Testis (tissue), 3 donors: ENCODE data around the gene COPS2. TPM values are rescaled to one million over a fixed set of nuclear protein-coding genes. Genes with fewer than 3 reads are reported as not detected.

ENCODE experiments used
- DNase-seq: peaks from one replicate; pipeline ENCODE4 v3.0.0-alpha.2; 2019
- H3K27ac ChIP-seq, 2 donors: fragments of 200-600 bp; sonication (generic); one replicate each; pipeline ENCODE4 v1.5.1; 2019
- H3K27me3 ChIP-seq: fragments of 200-600 bp; sonication (generic); one replicate; pipeline ENCODE4 v1.5.1; 2019
- H3K36me3 ChIP-seq: fragments of 200-600 bp; sonication (generic); one replicate; pipeline ENCODE4 v1.5.1; 2017; ENCODE audit warnings: low read depth; ENCODE audit errors: missing control alignments
- H3K4me1 ChIP-seq: fragments of 200-600 bp; sonication (generic); one replicate; pipeline ENCODE4 v1.5.1; 2019
- H3K4me3 ChIP-seq, 2 donors: fragments of 200-600 bp; sonication (generic); one replicate each; pipeline ENCODE4 v1.5.1; 2017 to 2019
- H3K9me3 ChIP-seq: fragments of 200-600 bp; sonication (generic); one replicate; pipeline ENCODE4 v1.5.1; 2017
- CTCF ChIP-seq, 3 experiments: fragments of 450-650 bp in 2 of 3; fragments of 200-600 bp in 1 of 3; sonication (generic) in 1 of 3; IDR thresholded peaks; one replicate each; pipeline ENCODE4 v1.5.1; 2016 to 2019; ENCODE audit warnings: antibody characterized with exemption in 3 of 3, mild to moderate bottlenecking in 2 of 3, moderate library complexity in 1 of 3
- POLR2A ChIP-seq: fragments of 450-650 bp; IDR thresholded peaks from one replicate; pipeline ENCODE4 v1.6.1; 2017; ENCODE audit warnings: antibody characterized with exemption, mild to moderate bottlenecking, moderate library complexity
- WGBS, 2 donors: methylation state at CpG; one replicate each; pipeline ENCODE4 v1.1.5; 2018; 5-methylcytosine and 5-hydroxymethylcytosine counted together
- intact Hi-C: fragments of 100-400 bp; cut with DNase I; formaldehyde crosslinking; loops from one replicate; pipeline ENCODE4 v1.15.1; 2023; ENCODE audit warnings: low total_unique reads
- polyA plus RNA-seq: library from polyadenylated mRNA; stranded (reverse); fragments of 350-450 nt; fragmentation: Illumina TruSeq; extraction: RNeasy Lipid Tissue Mini Kit (QIAGEN cat#74804); gene quantifications from one replicate; pipeline ENCODE4 v1.2.3, GENCODE V29; 2014; ENCODE audit warnings: low read depth, low replicate concordance; ENCODE audit not compliant: insufficient read depth
- total RNA-seq, 2 donors: library from RNA; depleted of rRNA; stranded (reverse); fragments of >200 nt; gene quantifications; one replicate each; pipeline ENCODE4 v1.2.3, GENCODE V29; 2016

The COPS2 gene
- total and polyA plus RNA-seq, 3 donors from 2014 or later: 55.4 to 65.0 (median 62.4) TPM

- TF ChIP-seq POLR2A (no peak), CTCF (IDR thresholded peaks at IDR 0.05) (no peak)
- Histone ChIP-seq H3K9me3 (no peaks in the 10 kb centered on the region), H3K36me3 (no peaks in the 10 kb centered on the region), H3K4me3 (no peak overlapping the region), H3K27me3 (no peaks in the 10 kb centered on the region), H3K4me1 (peaks cover 10% of the 10 kb centered on the region), H3K27ac (no peak overlapping the region)
- intact Hi-C loops: no loop called here
- no peak for DNase-seq
- WGBS, 2 donors: 80 to 81% methylated on average over 3 of the region's 3 CpGs
Measured at GRCh38 chr15:49151831-49152230, 3.6 kb downstream of the COPS2 start.

- intact Hi-C loops: no loop called here
- TF ChIP-seq CTCF (IDR thresholded peaks at IDR 0.05): no peak
- TF ChIP-seq POLR2A: no peak
- DNase-seq: no peak
- no peaks in the 10 kb centered on the region for H3K9me3 ChIP-seq
- no peak overlapping the region for H3K27ac ChIP-seq
- no peak overlapping the region for H3K4me3 ChIP-seq
- 84 to 92% methylated on average over 1 of the region's 1 CpG for WGBS, 2 donors
- H3K36me3 ChIP-seq: no peaks in the 10 kb centered on the region
- peaks cover 4% of the 10 kb centered on the region for H3K4me1 ChIP-seq
- no peaks in the 10 kb centered on the region for H3K27me3 ChIP-seq
Measured at GRCh38 chr15:49148727-49149126, 6.7 kb downstream of the COPS2 start.

- 72 to 88% methylated on average over 1 of the region's 1 CpG for WGBS, 2 donors
- no peak for TF ChIP-seq CTCF (IDR thresholded peaks at IDR 0.05)
- no peak for TF ChIP-seq POLR2A
- no peaks in the 10 kb centered on the region for H3K36me3 ChIP-seq
- H3K27me3 ChIP-seq: no peaks in the 10 kb centered on the region
- no peaks in the 10 kb centered on the region for H3K4me1 ChIP-seq
- no peaks in the 10 kb centered on the region for H3K9me3 ChIP-seq
- no peak for DNase-seq
- intact Hi-C loops: no loop called here
- no peak overlapping the region for H3K27ac ChIP-seq
- H3K4me3 ChIP-seq: no peak overlapping the region
Measured at GRCh38 chr15:49148298-49148697, 7.1 kb downstream of the COPS2 start.

- Histone ChIP-seq H3K9me3 (no peaks in the 10 kb centered on the region), H3K27ac (no peak overlapping the region), H3K36me3 (no peaks in the 10 kb centered on the region), H3K4me3 (no peak overlapping the region), H3K4me1 (no peaks in the 10 kb centered on the region), H3K27me3 (no peaks in the 10 kb centered on the region)
- intact Hi-C loops: no loop called here
- DNase-seq: peak; percentile 61
- 42 to 46% methylated on average over 3 of the region's 3 CpGs for WGBS, 2 donors
- TF ChIP-seq CTCF (IDR thresholded peaks at IDR 0.05) (peak; percentile 8 to 50 (median 49)), POLR2A (no peak)
Measured at GRCh38 chr15:49145651-49146609, 9.5 kb downstream of the COPS2 start.
